Kidney epithelial cell (primary cell): ENCODE measurements around the gene FOXL2. TPM values are rescaled to one million over a fixed set of nuclear protein-coding genes. Genes with fewer than 3 reads are reported as not detected.

Experiments used
- DNase-seq: peaks from one replicate; pipeline ENCODE4 v3.0.0-alpha.2; 2010; ENCODE audit warnings: low read depth
- H3K27me3 ChIP-seq: 2 replicates; pipeline ENCODE4 v1.6.0; 2011; ENCODE audit warnings: low read length; ENCODE audit not compliant: control insufficient read depth, insufficient read depth
- H3K36me3 ChIP-seq: 2 replicates; pipeline ENCODE4 v1.5.1; 2011; ENCODE audit warnings: low read length; ENCODE audit not compliant: control insufficient read depth, insufficient read depth
- H3K4me3 ChIP-seq: 2 replicates; pipeline ENCODE4 v1.5.1; 2011; ENCODE audit warnings: low read depth, mild to moderate bottlenecking, control low read depth, low read length
- CTCF ChIP-seq: IDR thresholded peaks from 2 replicates; pipeline ENCODE4 v1.5.1; 2011; ENCODE audit warnings: mild to moderate bottlenecking, moderate library complexity, low read length, control low read depth, inconsistent platforms; ENCODE audit not compliant: insufficient read depth, poor library complexity, severe bottlenecking
- total RNA-seq: library from RNA; depleted of rRNA; stranded (reverse); fragments of >200 nt; gene quantifications from 2 replicates; pipeline ENCODE4 v1.2.3, GENCODE V29; 2015

FOXL2 gene
- total RNA-seq, 1 donor from 2014 or later, result 0.54 TPM

DNA sequence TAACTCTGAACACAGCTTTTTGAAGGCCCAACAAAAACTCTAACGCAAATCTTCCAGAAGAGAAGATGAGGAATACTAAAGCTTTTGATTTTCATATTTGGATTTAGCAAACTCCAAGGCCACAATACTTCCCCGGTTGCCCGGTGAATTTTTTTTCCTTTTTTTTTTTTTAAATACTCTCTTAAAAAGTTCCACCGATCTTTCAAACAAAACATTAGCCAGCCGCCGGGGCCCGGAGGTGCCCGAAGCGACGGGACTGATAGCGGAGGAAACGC, 2.3 kb downstream of the FOXL2 start:
- no peaks in the 10 kb centered on the region for H3K36me3 ChIP-seq
- peaks cover 87% of the 10 kb centered on the region for H3K27me3 ChIP-seq
- H3K4me3 ChIP-seq, result peak overlapping the region; percentile 26
- no peak for DNase-seq
- no peak for TF ChIP-seq CTCF

DNA sequence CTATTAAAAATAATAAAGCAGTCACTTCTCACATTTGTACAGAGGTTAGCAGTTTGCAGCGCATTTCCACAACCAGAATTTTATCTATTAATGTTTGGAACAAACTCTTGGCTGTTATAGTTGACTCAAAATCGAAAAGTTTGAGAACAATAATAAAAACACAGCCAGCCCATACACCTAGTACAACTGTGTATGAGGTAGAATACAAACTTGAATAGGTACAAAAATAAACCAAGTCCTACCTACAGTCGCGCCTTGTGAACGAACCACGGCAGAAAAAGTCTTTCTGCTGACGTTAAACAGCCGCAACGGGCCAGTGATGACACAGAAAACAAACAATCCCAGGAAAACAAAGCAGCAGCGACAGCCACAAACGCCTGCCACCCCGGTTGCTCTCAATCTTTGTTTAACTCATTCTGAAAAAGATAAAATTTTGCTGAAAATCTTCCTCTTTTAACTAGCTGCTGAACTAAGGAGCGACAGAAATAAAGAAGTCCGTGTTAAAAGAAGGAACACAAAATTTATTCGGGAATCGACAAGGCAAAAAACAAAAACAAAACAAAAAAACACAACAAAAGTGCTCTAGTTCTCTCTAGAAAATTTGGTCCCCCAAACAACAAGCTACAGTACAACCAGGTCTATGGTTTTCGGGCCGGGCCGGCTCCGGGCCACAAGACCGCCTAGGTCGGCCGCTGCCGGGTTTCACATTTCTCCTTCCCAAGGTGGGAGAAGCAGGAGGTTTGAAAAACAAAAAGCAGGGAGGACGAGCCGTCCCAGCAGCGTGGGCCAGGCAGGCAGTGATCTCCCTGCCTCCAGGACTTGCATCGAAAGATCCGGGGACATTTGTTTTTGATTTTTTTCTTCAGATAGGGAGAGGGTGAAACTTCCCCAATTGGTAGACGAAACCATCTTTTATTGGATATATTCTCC, 2.9 kb downstream of the FOXL2 start:
- DNase-seq, result no peak

DNA sequence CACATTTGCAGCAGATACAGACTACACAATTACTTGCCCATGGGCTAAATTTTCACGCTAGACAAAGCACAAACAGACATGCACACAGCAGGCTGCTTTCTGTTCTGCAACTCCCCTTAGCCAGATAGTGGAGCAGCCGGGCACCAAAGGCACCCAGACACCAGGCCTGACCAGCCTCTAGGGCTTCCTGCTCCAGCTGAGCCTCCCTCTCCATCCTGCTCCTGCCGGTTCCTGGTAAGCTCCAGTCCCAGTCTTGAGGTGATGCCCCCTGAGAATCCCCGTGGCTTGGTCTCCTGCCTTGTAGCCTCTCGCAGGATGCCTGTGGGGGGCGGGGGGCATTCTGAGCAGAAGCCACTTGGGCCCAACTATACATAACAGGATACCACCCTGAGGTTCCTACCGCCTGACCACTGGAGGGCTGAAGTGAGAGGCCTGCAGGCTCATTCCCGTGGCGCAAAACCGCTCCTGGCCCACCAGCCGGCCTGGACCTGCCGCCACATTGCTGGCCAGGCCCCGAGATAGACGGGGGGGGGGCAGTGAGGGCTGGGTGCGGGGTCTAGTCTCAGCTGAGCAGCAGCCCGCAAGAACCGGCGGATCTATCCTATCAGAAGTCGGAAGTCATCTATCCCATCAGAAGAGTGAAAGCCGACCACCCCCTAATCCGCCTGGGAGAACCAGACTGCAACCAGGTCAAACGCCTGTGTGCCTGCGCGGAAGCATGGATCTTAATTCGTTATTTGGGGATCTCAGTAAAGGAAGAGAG, 3.9 kb downstream of the FOXL2 start:
- no peak for DNase-seq
- Histone ChIP-seq H3K36me3 (no peaks in the 10 kb centered on the region), H3K27me3 (peaks cover 89% of the 10 kb centered on the region), H3K4me3 (no peak overlapping the region)
- TF ChIP-seq CTCF, result no peak

More for the DNA sequence above, 2.9 kb downstream of the FOXL2 start:
- no peak for TF ChIP-seq CTCF
- Histone ChIP-seq H3K4me3 (no peak overlapping the region), H3K36me3 (no peaks in the 10 kb centered on the region), H3K27me3 (peaks cover 89% of the 10 kb centered on the region)

DNA sequence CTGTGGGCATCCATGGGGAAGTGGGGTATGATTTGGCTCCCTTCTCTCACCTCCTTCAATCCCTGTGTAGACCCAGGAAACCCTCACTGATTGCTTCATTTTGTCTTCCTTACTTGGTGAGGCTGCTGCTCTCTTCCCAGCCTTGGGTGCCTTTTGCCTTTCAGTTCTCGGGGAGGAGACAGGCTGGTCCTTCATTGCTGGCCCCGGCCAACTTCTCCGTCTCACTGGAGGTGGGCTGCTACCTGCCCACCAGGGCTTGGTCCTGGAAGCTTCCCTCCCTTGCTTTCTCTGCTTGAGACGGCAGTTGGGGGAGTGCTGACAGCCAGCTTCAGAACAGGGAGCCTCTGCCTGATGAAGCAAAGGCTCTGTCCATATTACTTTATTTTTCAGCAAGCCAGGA, 4.7 kb downstream of the FOXL2 start:
- Histone ChIP-seq H3K36me3 (no peaks in the 10 kb centered on the region), H3K4me3 (no peak overlapping the region), H3K27me3 (peaks cover 93% of the 10 kb centered on the region)
- TF ChIP-seq CTCF, result no peak
- DNase-seq, result no peak

DNA sequence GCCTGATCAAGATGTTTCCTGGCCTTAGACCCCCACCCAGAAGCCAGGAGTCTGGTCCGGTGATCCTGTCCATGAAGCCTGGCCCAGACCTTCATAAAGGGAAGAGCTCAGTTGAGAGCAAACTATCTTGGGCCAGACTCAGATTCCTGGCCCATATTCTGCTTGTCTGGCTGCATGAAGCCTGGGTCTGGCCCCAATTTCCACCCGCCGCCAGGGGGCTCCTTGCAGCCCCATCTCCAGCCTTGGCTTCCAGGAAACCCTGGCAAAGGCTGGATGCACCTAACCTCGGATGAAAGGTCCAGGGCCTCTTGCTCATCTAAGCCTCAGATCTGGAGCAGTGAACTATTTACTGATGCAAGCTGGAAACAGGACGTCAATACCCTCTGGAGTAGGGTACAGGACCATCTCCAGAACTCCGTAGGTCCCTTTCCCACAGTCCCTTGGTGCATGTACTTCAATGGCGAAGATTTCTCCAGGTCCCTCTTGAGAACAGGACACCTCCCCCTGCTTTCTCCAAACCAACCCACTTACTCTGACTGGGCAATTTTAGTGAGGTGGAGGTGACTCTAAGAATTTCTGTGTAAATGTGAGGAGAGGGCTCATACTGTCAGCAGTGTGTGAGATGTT, 5.6 kb downstream of the FOXL2 start:
- peak; percentile 82 for TF ChIP-seq CTCF
- H3K4me3 ChIP-seq, result no peak overlapping the region
- no peaks in the 10 kb centered on the region for H3K36me3 ChIP-seq
- DNase-seq, result no peak
- H3K27me3 ChIP-seq, result peaks cover 93% of the 10 kb centered on the region
